AG08395 (cell line): ENCODE measurements around the gene TPSG1.
"Not testable (repeated sequence)": the region's sequence is repeated elsewhere in the genome, so short reads cannot be mapped to it uniquely, and the experiment has no call there.

Source experiments
- DNase-seq: peaks from one replicate; pipeline ENCODE4 v3.0.0; 2012; ENCODE audit warnings: mixed read lengths, low spot score

TPSG1 gene

GRCh38 chr16:1256874-1257322 lies 31.8 kb upstream of the TPSG1 start:
- no peak for DNase-seq

DNA sequence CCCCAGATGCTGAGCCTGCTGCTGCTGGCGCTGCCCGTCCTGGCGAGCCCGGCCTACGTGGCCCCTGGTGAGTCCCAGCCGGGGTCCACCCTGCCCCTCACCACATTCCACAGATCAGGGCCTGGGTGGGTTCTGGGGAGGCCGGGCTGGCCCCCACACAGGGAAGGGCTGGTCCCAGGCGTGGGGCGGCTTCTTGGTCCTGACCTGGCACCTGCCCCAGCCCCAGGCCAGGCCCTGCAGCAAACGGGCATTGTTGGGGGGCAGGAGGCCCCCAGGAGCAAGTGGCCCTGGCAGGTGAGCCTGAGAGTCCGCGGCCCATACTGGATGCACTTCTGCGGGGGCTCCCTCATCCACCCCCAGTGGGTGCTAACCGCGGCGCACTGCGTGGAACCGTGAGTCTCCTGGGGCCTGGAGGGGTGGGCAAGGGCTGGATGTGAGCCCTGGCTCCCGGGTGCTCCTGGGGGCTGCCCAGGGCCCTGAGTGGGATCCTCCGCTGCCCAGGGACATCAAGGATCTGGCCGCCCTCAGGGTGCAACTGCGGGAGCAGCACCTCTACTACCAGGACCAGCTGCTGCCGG lies 31.3 kb upstream of the TPSG1 start:
- DNase-seq: not testable (repeated sequence)

DNA sequence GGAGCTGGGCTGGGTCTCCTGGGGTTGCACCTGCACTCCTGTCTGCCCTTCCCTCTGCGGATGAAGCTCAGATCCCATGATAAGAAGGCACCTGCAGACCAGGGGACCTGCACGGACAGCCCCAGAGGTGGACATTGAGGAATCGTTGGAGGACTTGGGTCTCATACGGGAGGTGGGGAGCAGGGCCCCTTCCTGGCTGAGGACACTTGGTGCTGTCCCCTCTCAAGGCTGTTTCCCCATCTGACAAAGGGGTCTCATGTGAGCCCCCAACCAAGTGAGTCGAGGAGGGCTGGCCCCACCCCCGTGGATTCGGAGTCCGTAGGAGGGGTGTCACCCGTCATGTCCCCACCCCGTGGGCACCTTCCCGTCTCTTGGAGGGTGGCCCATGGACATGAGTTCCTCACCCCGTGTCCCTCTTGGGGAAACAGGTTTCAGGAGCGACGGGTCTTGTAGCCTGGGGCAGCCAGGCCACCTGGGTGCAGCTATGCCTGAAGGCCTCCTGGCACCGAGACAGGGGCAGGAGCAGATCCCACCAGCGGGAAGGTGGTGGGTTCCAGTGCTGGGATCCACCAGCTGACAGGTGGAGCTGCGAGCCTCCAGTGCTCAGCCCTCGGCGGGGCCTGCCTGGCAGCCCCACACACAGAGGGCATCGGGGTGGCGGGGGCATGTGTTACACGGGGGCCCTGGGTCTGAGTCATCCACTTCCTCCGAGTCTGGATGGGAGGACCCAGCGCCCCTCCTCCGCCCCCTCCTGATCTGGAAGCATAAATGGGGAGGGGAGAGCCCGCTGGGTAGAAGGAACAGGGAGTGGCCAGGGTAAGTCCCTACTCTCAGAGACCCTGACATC lies 30.4 kb upstream of the TPSG1 start, which contains the start of gene TPSD1:
TPSD1 (plus strand) TSS at position 794 of the 847 bp plus-strand sequence. CDS start 212 bp downstream, outside the sequence.
- not testable (repeated sequence) for DNase-seq

DNA sequence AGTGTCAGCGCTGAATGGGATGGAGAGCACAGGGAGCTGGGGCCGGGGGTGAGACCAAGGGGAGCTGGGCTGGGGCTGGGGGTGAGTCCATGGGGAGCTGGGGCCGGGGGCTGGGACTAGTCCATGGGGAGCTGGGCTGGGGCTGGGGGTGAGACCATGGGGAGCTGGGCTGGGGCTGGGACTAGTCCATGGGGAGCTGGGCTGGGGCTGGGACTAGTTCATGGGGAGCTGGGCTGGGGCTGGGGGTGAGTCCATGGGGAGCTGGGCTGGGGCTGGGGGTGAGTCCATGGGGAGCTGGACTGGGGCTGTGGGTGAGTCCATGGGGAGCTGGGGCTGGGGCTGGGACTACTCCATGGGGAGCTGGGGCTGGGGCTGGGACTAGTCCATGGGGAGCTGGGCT lies 29.8 kb upstream of the TPSG1 start:
- DNase-seq: not testable (repeated sequence)

- not testable (repeated sequence) for DNase-seq
Measured at GRCh38 chr16:1253701-1254364, 28.8 kb upstream of the TPSG1 start.

DNA sequence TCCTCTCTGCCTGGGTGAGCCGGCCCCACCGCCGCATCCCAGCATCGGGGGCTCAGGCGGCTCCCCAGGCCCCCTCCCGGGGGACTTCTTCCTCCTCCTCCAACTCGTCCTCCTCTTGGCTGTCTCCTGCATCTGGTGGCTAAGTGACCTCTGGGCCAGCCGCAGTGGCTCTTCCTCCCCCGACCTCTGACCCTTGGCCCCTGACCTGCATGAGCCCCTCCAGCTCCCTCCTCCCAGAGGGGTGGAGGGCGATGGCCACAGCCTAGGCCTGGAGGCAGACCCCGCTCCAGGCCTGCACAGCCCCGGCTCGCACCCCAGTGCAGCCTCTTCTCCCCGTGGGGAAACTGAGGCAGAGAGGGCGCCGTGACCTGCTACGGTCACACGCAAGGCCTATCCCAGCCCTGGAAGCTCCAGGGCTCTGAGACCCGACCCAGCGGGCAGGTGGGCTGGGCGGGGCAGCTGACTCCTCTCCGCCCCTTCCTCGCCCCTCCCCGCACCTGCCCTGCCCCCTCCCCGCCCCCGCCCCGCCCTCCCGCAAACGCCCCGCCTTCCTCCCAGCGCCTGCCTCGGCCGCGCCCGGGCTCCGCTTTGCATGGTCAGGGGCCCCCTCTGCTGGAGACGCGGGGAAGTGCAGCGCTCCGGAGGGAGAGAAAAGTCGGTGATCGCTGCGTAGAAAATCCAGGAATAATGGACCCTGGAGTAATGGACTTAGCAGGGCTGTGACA lies 24.1 kb upstream of the TPSG1 start:
- DNase-seq: not testable (repeated sequence)

DNA sequence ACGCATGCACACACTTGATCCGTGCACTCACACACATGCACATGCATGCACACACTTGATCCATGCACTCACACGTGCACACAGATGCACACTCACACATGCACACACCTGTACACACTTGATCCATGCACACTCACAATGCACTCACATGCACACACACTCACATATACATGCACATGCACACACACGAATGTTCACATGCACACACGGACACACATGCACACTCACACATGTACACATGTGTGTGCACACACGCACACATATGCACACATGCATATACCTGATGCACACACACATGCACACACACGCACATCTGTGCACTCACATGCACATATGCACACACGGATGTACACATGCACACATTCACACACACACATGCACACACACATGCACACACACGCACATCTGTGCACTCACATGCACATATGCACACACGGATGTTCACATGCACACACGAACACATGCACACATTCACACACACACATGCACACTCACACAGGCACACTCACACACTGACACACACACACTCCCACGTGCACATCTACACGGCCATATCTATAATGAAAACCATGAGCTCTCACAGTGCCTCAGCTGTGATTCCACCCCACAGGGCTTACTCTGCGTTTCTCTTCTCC lies 23.0 kb upstream of the TPSG1 start:
- not testable (repeated sequence) for DNase-seq

- no peak for DNase-seq
Measured at GRCh38 chr16:1245452-1246020, 20.5 kb upstream of the TPSG1 start.

DNA sequence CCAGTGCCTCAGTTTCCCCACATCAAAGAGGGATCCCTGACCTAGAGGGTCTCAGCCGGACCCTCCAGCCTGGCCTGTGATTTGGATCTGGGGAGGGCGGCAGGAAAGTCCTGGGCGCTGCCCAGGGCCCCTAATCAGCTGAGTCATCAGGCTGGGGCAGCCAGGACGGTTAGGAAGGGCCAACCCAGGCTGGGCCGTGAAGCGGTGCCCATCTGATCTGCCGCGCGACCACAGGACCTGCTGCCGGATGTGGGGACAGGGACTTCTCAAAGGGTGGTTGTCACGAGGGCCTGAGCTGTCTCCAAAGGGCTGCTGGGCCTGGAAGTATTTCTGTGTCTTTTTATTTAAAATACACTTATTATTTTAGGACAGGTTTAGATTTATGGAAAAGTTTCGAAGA lies 19.8 kb upstream of the TPSG1 start:
- no peak for DNase-seq

- not testable (repeated sequence) for DNase-seq
Measured at GRCh38 chr16:1243907-1244850, 19.1 kb upstream of the TPSG1 start.

GRCh38 chr16:1243363-1243762 lies 18.3 kb upstream of the TPSG1 start:
- DNase-seq: not testable (repeated sequence)

- DNase-seq: not testable (repeated sequence)
Measured at GRCh38 chr16:1241081-1241480, 16.0 kb upstream of the TPSG1 start.

DNA sequence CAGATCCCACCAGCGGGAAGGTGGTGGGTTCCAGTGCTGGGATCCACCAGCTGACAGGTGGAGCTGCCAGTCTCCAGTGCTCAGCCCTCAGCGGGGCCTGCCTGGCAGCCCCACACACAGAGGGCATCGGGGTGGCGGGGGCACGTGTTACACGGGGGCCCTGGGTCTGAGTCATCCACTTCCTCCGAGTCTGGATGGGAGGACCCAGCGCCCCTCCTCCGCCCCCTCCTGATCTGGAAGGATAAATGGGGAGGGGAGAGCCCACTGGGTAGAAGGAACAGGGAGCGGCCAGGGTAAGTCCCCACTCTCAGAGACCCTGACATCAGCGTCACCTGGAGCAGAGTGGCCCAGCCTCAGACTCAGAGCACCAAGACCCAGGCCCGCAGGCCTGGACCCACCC lies 15.4 kb upstream of the TPSG1 start, which contains the start of gene TPSAB1:
TPSAB1 (plus strand) TSS at position 270 of the 400 bp plus-strand sequence. CDS start 234 bp downstream, outside the sequence.
- not testable (repeated sequence) for DNase-seq

GRCh38 chr16:1239575-1239974 lies 14.5 kb upstream of the TPSG1 start:
- not testable (repeated sequence) for DNase-seq

- not testable (repeated sequence) for DNase-seq
Measured at GRCh38 chr16:1238909-1239308, 13.8 kb upstream of the TPSG1 start.

GRCh38 chr16:1237990-1238389 lies 12.9 kb upstream of the TPSG1 start:
- no peak for DNase-seq

DNA sequence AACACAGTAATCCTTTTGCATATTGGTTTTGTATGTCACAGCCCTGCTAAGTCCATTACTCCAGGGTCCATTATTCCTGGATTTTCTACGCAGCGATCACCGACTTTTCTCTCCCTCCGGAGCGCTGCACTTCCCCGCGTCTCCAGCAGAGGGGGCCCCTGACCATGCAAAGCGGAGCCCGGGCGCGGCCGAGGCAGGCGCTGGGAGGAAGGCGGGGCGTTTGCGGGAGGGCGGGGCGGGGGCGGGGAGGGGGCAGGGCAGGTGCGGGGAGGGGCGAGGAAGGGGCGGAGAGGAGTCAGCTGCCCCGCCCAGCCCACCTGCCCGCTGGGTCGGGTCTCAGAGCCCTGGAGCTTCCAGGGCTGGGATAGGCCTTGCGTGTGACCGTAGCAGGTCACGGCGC lies 11.6 kb upstream of the TPSG1 start:
- not testable (repeated sequence) for DNase-seq

GRCh38 chr16:1232049-1232748 lies 7.1 kb upstream of the TPSG1 start:
- DNase-seq: not testable (repeated sequence)

DNA sequence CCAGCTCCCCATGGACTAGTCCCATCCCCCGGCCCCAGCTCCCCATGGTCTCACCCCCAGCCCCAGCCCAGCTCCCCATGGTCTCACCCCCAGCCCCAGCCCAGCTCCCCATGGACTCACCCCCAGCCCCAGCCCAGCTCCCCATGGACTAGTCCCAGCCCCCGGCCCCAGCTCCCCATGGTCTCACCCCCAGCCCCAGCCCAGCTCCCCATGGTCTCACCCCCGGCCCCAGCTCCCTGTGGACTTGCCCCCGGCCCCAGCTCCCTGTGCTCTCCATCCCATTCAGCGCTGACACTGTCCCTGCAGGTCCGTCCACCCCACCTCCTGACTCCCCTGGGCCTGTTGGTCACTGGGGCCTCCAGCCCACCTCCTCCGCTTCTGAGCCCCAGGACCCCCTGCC lies 6.2 kb upstream of the TPSG1 start:
- not testable (repeated sequence) for DNase-seq
